SU-DHL-6 (cell line): ENCODE results near the gene CCL14.

ENCODE experiments used
- H2AFZ ChIP-seq: fragments of 200-600 bp; sonication (generic); 2 replicates; pipeline ENCODE4 v1.6.1; 2014; ENCODE audit warnings: low read depth, mild to moderate bottlenecking, moderate library complexity, mixed read lengths, antibody characterized with exemption, low read length; ENCODE audit not compliant: severe bottlenecking
- H3F3A ChIP-seq: fragments of 200-600 bp; shearing (Covaris generic); 2 replicates; pipeline ENCODE4 v1.6.0; 2016; ENCODE audit warnings: antibody characterized with exemption, mild to moderate bottlenecking; ENCODE audit not compliant: insufficient read depth
- H3K27ac ChIP-seq: fragments of 200-600 bp; sonication (generic); 2 replicates; pipeline ENCODE4 v1.5.1; 2016; ENCODE audit warnings: low read depth, mild to moderate bottlenecking, low read length, moderate library complexity, mixed read lengths
- H3K27me3 ChIP-seq: fragments of 200-600 bp; sonication (generic), shearing (Covaris generic); 2 replicates; pipeline ENCODE4 v1.6.0; 2014; ENCODE audit warnings: mild to moderate bottlenecking, low read length
- H3K36me3 ChIP-seq: fragments of 200-600 bp; sonication (generic); 2 replicates; pipeline ENCODE4 v1.6.1; 2014; ENCODE audit warnings: mild to moderate bottlenecking, low read length, mixed read lengths
- H3K4me2 ChIP-seq: fragments of 300-600, 200-600 bp; shearing (Covaris generic), sonication (generic); 2 replicates; pipeline ENCODE4 v1.6.0; 2014; ENCODE audit warnings: low read length, low read depth, mild to moderate bottlenecking; ENCODE audit not compliant: poor library complexity, severe bottlenecking
- H3K4me3 ChIP-seq: fragments of 200-600 bp; sonication (generic); 2 replicates; pipeline ENCODE4 v1.5.1; 2014; ENCODE audit warnings: antibody characterized with exemption, low read length, mild to moderate bottlenecking, mixed read lengths; ENCODE audit not compliant: insufficient read depth, poor library complexity, severe bottlenecking
- H3K79me2 ChIP-seq: fragments of 200-600 bp; sonication (generic); 2 replicates; pipeline ENCODE4 v1.6.1; 2014; ENCODE audit warnings: mild to moderate bottlenecking, low read length, moderate library complexity; ENCODE audit not compliant: insufficient read depth
- H3K9ac ChIP-seq: fragments of 200-600 bp; sonication (generic); 2 replicates; pipeline ENCODE4 v1.7.0; 2014; ENCODE audit warnings: mild to moderate bottlenecking, low read length
- H3K9me2 ChIP-seq: fragments of 200-600 bp; sonication (generic); replicated peaks from 2 replicates; pipeline ENCODE4 v1.6.1; 2014; ENCODE audit warnings: low read length; ENCODE audit not compliant: insufficient read depth
- H3K9me3 ChIP-seq: fragments of 200-600 bp; sonication (generic); 2 replicates; pipeline ENCODE4 v1.6.1; 2014; ENCODE audit warnings: low read length, mixed read lengths; ENCODE audit not compliant: insufficient read depth
- H4K20me1 ChIP-seq: fragments of 200-600 bp; sonication (generic); 2 replicates; pipeline ENCODE4 v1.6.1; 2014; ENCODE audit warnings: low read depth, mild to moderate bottlenecking, antibody characterized with exemption, low read length, moderate library complexity, mixed read lengths
- CTCF ChIP-seq: fragments of 200-600 bp; sonication (generic); IDR thresholded peaks from one replicate; pipeline ENCODE4 v1.5.1; 2017; ENCODE audit warnings: antibody characterized with exemption, mild to moderate bottlenecking, low read length, moderate library complexity; ENCODE audit not compliant: insufficient read depth, poor library complexity, severe bottlenecking
- EZH2phosphoT487 ChIP-seq: fragments of 200-600 bp; sonication (generic), shearing (Covaris generic); conservative IDR thresholded peaks from 2 replicates; pipeline ENCODE4 v1.6.1; 2018; ENCODE audit warnings: mild to moderate bottlenecking, antibody characterized with exemption, low read length, moderate library complexity, mixed read lengths

Gene CCL14

GRCh38 chr17:35963663-35964062 lies 22.9 kb downstream of the CCL14 start:
- Histone ChIP-seq H3K27ac (no peak overlapping the region), H3K4me2 (no peak overlapping the region), H3K27me3 (no peaks in the 10 kb centered on the region), H3K9me3 (no peaks in the 10 kb centered on the region), H3K9me2 (no peaks in the 10 kb centered on the region), H3F3A (no peaks in the 10 kb centered on the region), H3K36me3 (no peaks in the 10 kb centered on the region), H4K20me1 (no peaks in the 10 kb centered on the region), H3K79me2 (no peaks in the 10 kb centered on the region), H3K9ac (no peak overlapping the region), H3K4me3 (no peak overlapping the region), H2AFZ (no peak overlapping the region)
- TF ChIP-seq EZH2phosphoT487 = no peak
- TF ChIP-seq CTCF = no peak

GRCh38 chr17:35953720-35954119 lies 32.8 kb downstream of the CCL14 start:
- Histone ChIP-seq H3K36me3 (no peaks in the 10 kb centered on the region), H2AFZ (no peak overlapping the region), H4K20me1 (no peaks in the 10 kb centered on the region), H3K9me3 (no peaks in the 10 kb centered on the region), H3F3A (no peaks in the 10 kb centered on the region), H3K9ac (no peak overlapping the region), H3K9me2 (no peaks in the 10 kb centered on the region), H3K4me2 (no peak overlapping the region), H3K79me2 (no peaks in the 10 kb centered on the region), H3K27ac (no peak overlapping the region), H3K4me3 (no peak overlapping the region), H3K27me3 (no peaks in the 10 kb centered on the region)
- TF ChIP-seq EZH2phosphoT487 (no peak), CTCF (no peak)

GRCh38 chr17:35949401-35949800 lies 37.1 kb downstream of the CCL14 start:
- TF ChIP-seq CTCF (no peak), EZH2phosphoT487 (no peak)
- no peak overlapping the region for H3K27ac ChIP-seq
- H3K9me2 ChIP-seq = no peaks in the 10 kb centered on the region

More at GRCh38 chr17:35949401-35949800, 37.1 kb downstream of the CCL14 start:
- Histone ChIP-seq H3K9me3 (no peaks in the 10 kb centered on the region), H3F3A (no peaks in the 10 kb centered on the region), H3K36me3 (no peaks in the 10 kb centered on the region), H3K4me2 (no peak overlapping the region), H3K9ac (no peak overlapping the region), H3K79me2 (no peaks in the 10 kb centered on the region), H3K4me3 (no peak overlapping the region), H3K27me3 (no peaks in the 10 kb centered on the region), H2AFZ (no peak overlapping the region), H4K20me1 (no peaks in the 10 kb centered on the region)
